Astrocyte (in vitro differentiated cells and primary cell): ENCODE results near the gene TMC2. TPM values are rescaled to one million over a fixed set of nuclear protein-coding genes. Genes with fewer than 3 reads are reported as not detected.

Experiments
- DNase-seq: peaks from one replicate; pipeline ENCODE4 v3.0.0-alpha.2; 2010; ENCODE audit warnings: low read depth
- FAIRE-seq: peaks from 2 replicates; lab custom pipeline; 2011; peaks lifted over from hg19 to GRCh38; lab: Jason Lieb, UNC
- H2AFZ ChIP-seq: 2 replicates; pipeline ENCODE4 v1.6.0; 2012; ENCODE audit warnings: low read depth, low read length, inconsistent platforms
- H3K27ac ChIP-seq: 2 replicates; pipeline ENCODE4 v1.5.1; 2011; ENCODE audit warnings: low read depth, low read length, inconsistent platforms
- H3K27me3 ChIP-seq: 2 replicates; pipeline ENCODE4 v1.6.0; 2011; ENCODE audit warnings: low read length, inconsistent platforms; ENCODE audit not compliant: insufficient read depth
- H3K36me3 ChIP-seq: 2 replicates; pipeline ENCODE4 v1.5.1; 2011; ENCODE audit warnings: low read length, inconsistent platforms; ENCODE audit not compliant: insufficient read depth
- H3K4me1 ChIP-seq: 2 replicates; pipeline ENCODE4 v1.5.1; 2011; ENCODE audit warnings: low read length, inconsistent platforms; ENCODE audit not compliant: insufficient read depth
- H3K4me2 ChIP-seq: 2 replicates; pipeline ENCODE4 v1.6.0; 2012; ENCODE audit warnings: low read length, inconsistent platforms
- H3K4me3 ChIP-seq: 2 replicates; pipeline ENCODE4 v1.5.1; 2011; ENCODE audit warnings: low read depth, mild to moderate bottlenecking, low read length, inconsistent platforms; ENCODE audit not compliant: insufficient read depth
- H3K79me2 ChIP-seq: 2 replicates; pipeline ENCODE4 v1.6.0; 2012; ENCODE audit warnings: mild to moderate bottlenecking, low read length, inconsistent platforms; ENCODE audit not compliant: insufficient read depth
- H3K9ac ChIP-seq: 2 replicates; pipeline ENCODE4 v1.6.0; 2012; ENCODE audit warnings: mild to moderate bottlenecking, low read length, inconsistent platforms
- H3K9me3 ChIP-seq: 2 replicates; pipeline ENCODE4 v1.5.1; 2012; ENCODE audit warnings: low read depth, mild to moderate bottlenecking, low read length, inconsistent platforms; ENCODE audit not compliant: insufficient read depth
- H4K20me1 ChIP-seq: 2 replicates; pipeline ENCODE4 v1.6.0; 2012; ENCODE audit warnings: low read length, inconsistent platforms; ENCODE audit not compliant: insufficient read depth
- H3K27ac Mint-ChIP-seq: one replicate; pipeline ENCODE4 v1.8.0; 2021; ENCODE audit warnings: mild to moderate bottlenecking, mixed read lengths; ENCODE audit not compliant: unreplicated experiment
- H3K27me3 Mint-ChIP-seq: one replicate; pipeline ENCODE4 v1.8.0; 2021; ENCODE audit warnings: low read depth, mixed read lengths; ENCODE audit not compliant: unreplicated experiment
- H3K36me3 Mint-ChIP-seq: one replicate; pipeline ENCODE4 v1.8.0; 2021; ENCODE audit warnings: low read depth, mixed read lengths; ENCODE audit not compliant: unreplicated experiment
- H3K4me1 Mint-ChIP-seq: one replicate; pipeline ENCODE4 v1.8.0; 2021; ENCODE audit warnings: low read depth, mixed read lengths; ENCODE audit not compliant: unreplicated experiment
- H3K4me3 Mint-ChIP-seq: one replicate; pipeline ENCODE4 v1.8.0; 2021; ENCODE audit warnings: mild to moderate bottlenecking, moderate library complexity, mixed read lengths; ENCODE audit not compliant: unreplicated experiment
- H3K9me3 Mint-ChIP-seq: one replicate; pipeline ENCODE4 v1.8.0; 2021; ENCODE audit warnings: mild to moderate bottlenecking, mixed read lengths; ENCODE audit not compliant: unreplicated experiment
- EZH2 ChIP-seq: IDR thresholded peaks from 2 replicates; pipeline ENCODE4 v1.6.1; 2012; ENCODE audit warnings: mild to moderate bottlenecking, low read length, inconsistent platforms; ENCODE audit not compliant: insufficient read depth
- total RNA-seq: library from RNA; stranded (reverse); gene quantifications from 2 replicates; pipeline ENCODE4 v1.2.1, GENCODE V29; 2021
- TF ChIP-seq, protein P1 (sequence below): IDR thresholded peaks from 2 replicates; pipeline ENCODE4 v1.5.1; 2011; ENCODE audit warnings: low read depth, mild to moderate bottlenecking, inconsistent platforms, low read length, moderate library complexity; ENCODE audit not compliant: insufficient read depth

Gene TMC2
- total RNA-seq, 1 donor from 2014 or later, result not detected

DNA sequence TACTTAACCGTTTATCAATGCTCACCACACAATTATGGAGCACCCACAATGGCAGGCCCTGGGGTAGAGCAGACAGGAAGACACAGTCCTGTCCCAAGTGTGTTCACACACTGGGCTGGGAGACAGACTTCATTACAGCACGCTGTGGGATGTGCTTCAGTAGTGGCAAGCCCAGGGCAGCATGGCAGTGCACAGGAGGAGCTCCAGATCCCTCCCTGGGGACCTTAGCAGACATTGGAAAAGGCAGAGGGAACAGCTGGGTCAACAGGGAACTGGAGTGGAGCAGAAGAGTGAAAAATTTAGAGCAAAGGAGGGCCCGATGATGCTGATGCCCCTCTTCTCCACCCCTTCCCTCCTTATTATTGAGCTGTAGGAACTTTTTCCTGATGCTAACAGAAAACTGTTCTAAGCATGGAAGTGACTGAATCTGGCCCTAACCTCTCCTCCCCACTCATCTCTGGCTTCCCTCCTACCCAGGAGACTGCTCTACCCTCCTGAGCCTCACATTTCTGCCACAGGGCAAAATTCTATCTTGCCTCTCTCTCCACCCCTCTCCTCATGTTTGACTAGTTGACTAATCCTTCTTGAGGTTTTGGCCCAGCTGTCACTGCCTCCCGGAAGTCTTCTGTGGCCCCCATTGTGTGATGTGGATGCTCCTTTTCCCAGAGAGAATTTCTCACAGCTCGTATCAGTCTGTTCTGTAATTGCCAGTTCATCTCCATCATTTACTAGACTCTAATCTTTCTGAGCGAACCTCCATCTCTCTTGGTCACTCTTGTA, 74.8 kb downstream of the TMC2 start:
- no peak for TF ChIP-seq EZH2
- TF ChIP-seq, protein P1, sequence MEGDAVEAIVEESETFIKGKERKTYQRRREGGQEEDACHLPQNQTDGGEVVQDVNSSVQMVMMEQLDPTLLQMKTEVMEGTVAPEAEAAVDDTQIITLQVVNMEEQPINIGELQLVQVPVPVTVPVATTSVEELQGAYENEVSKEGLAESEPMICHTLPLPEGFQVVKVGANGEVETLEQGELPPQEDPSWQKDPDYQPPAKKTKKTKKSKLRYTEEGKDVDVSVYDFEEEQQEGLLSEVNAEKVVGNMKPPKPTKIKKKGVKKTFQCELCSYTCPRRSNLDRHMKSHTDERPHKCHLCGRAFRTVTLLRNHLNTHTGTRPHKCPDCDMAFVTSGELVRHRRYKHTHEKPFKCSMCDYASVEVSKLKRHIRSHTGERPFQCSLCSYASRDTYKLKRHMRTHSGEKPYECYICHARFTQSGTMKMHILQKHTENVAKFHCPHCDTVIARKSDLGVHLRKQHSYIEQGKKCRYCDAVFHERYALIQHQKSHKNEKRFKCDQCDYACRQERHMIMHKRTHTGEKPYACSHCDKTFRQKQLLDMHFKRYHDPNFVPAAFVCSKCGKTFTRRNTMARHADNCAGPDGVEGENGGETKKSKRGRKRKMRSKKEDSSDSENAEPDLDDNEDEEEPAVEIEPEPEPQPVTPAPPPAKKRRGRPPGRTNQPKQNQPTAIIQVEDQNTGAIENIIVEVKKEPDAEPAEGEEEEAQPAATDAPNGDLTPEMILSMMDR, result no peak
- H3K36me3 ChIP-seq, result no peaks in the 10 kb centered on the region
- Mint-ChIP-seq H3K4me3 (no peak overlapping the region), H3K9me3 (peaks cover 9% of the 10 kb centered on the region), H3K4me1 (peaks cover 4% of the 10 kb centered on the region), H3K27ac (no peak overlapping the region), H3K27me3 (peaks cover 15% of the 10 kb centered on the region), H3K36me3 (no peaks in the 10 kb centered on the region)
- H3K79me2 ChIP-seq, result no peaks in the 10 kb centered on the region
- H2AFZ ChIP-seq, result no peak overlapping the region
- no peaks in the 10 kb centered on the region for H4K20me1 ChIP-seq
- H3K4me2 ChIP-seq, result no peak overlapping the region
- H3K27me3 ChIP-seq, result peaks cover 2% of the 10 kb centered on the region
- H3K4me1 ChIP-seq, result no peaks in the 10 kb centered on the region
- H3K9me3 ChIP-seq, result peaks cover 4% of the 10 kb centered on the region
- FAIRE-seq, result no peak
- H3K27ac ChIP-seq, result no peak overlapping the region
- no peak overlapping the region for H3K9ac ChIP-seq
- no peak for DNase-seq
- no peak overlapping the region for H3K4me3 ChIP-seq

DNA sequence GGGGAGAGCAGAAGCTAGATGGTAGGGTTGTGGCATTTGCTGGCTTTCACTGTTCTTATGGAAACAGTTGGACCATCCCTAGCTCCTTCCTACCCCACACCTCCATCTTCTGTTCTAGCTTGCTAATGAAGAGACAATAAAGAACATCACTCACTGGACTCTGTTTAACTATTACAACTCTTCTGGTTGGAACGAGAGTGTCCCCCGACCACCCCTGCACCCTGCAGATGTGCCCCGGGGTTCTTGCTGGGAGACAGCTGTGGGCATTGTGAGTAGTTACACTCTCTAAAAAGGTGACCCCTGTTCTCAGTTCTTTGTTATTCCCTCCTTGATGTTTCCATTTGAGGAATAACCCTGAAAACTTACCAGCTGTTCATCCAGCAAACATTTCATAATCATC, 75.7 kb downstream of the TMC2 start:
- no peaks in the 10 kb centered on the region for H3K79me2 ChIP-seq
- Mint-ChIP-seq H3K4me3 (no peak overlapping the region), H3K27me3 (peaks cover 19% of the 10 kb centered on the region), H3K9me3 (peaks cover 14% of the 10 kb centered on the region), H3K36me3 (peaks cover 1% of the 10 kb centered on the region), H3K27ac (no peak overlapping the region), H3K4me1 (peaks cover 4% of the 10 kb centered on the region)
- no peak overlapping the region for H3K4me2 ChIP-seq
- H3K9me3 ChIP-seq, result peaks cover 4% of the 10 kb centered on the region
- FAIRE-seq (no peak), DNase-seq (no peak)
- H3K4me1 ChIP-seq, result no peaks in the 10 kb centered on the region
- no peaks in the 10 kb centered on the region for H4K20me1 ChIP-seq
- H3K27ac ChIP-seq, result no peak overlapping the region
- peaks cover 2% of the 10 kb centered on the region for H3K27me3 ChIP-seq
- no peaks in the 10 kb centered on the region for H3K36me3 ChIP-seq
- TF ChIP-seq, protein P1, result no peak
- no peak for TF ChIP-seq EZH2
- no peak overlapping the region for H2AFZ ChIP-seq
- no peak overlapping the region for H3K9ac ChIP-seq
- no peak overlapping the region for H3K4me3 ChIP-seq

DNA sequence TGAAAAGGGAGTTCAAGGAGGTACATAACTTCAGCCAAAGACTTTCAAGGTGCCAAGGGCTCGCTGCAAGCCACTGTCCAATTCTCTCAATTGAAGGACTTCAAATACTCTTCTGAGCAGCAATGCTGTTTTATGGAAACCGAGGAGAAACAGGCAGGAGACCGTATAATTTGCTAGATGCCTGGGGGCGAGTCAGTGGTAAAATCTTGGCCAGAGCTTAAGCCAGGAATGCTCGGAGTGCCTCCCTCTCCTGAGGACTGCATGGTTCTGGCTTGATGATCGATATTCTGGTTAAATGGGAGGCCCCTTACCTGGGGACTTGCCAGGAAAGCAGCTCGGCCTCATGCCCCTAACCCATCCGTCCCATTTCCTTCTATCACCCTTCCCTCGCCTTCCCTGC, 80.3 kb downstream of the TMC2 start:
- Histone ChIP-seq H3K9ac (no peak overlapping the region), H3K79me2 (no peaks in the 10 kb centered on the region), H4K20me1 (no peaks in the 10 kb centered on the region), H3K4me2 (no peak overlapping the region), H3K27me3 (peaks cover 2% of the 10 kb centered on the region), H3K9me3 (peaks cover 8% of the 10 kb centered on the region), H3K4me1 (no peaks in the 10 kb centered on the region), H2AFZ (no peak overlapping the region), H3K36me3 (no peaks in the 10 kb centered on the region), H3K27ac (no peak overlapping the region), H3K4me3 (no peak overlapping the region)
- H3K36me3 Mint-ChIP-seq, result peaks cover 3% of the 10 kb centered on the region
- peaks cover 3% of the 10 kb centered on the region for H3K4me1 Mint-ChIP-seq
- H3K27me3 Mint-ChIP-seq, result peaks cover 10% of the 10 kb centered on the region
- peaks cover 32% of the 10 kb centered on the region for H3K9me3 Mint-ChIP-seq
- H3K4me3 Mint-ChIP-seq, result no peak overlapping the region
- FAIRE-seq, result no peak
- no peak for TF ChIP-seq EZH2
- TF ChIP-seq, protein P1, result no peak
- no peak overlapping the region for H3K27ac Mint-ChIP-seq
- DNase-seq, result peak; percentile 18
